ENCODE data around the gene RAB9A.
"Not testable (repeated sequence)": the region's sequence is repeated elsewhere in the genome, so short reads cannot be mapped to it uniquely, and the experiment has no call there.

The RAB9A gene

DNA sequence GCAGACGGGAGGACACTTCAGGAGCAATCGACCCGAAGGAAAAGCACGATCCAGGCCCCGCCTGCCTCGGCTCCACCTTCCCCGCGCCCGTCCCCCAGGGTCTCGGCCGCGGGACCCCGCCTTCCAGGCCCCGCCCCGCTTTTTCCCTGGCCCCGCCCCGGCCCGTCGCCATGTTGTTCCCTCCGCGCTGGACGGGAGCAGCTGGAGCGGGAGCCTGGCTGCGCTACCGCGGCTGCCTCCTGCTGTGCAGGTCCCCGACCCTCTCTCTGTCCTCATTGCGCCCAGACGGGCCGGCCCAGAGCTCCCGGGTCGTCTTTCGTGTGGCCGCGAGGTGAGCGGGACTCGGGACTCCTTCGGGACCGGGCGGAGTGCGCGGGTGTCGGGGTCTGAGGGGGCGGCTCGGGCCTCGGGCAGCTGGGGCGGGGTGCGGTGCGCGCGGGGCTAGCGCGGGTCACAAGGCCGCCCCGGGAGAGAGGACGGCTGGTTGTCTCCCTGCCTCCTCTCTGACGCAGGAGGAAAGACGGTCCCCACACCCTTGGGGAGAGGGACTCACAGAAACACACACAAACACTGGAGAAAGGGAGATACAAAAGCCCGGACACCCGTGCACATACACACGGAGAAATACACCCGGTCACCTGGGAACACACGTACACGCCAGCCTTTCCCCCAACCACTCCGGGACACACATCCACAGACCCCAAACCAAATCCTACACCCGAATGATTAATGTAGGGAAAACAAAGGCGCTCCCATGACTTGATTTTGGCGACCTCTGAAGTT is at the start of gene RAB9A:
RAB9A (plus strand) TSS at position 171 of the 783 bp plus-strand sequence. CDS start 19,619 bp downstream, outside the sequence.
- DNase-seq: peak; percentile 90

DNA sequence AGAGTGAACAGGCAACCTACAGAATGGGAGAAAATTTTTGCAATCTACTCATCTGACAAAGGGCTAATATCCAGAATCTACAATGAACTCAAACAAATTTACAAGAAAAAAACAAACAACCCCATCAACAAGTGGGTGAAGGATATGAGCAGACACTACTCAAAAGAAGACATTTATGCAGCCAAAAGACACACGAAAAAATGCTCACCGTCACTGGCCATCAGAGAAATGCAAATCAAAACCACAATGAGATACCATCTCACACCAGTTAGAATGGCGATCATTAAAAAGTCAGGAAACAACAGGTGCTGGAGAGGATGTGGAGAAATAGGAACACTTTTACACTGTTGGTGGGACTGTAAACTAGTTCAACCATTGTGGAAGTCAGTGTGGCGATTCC is 47.2 kb upstream of the RAB9A start:
- DNase-seq: not testable (repeated sequence)

DNA sequence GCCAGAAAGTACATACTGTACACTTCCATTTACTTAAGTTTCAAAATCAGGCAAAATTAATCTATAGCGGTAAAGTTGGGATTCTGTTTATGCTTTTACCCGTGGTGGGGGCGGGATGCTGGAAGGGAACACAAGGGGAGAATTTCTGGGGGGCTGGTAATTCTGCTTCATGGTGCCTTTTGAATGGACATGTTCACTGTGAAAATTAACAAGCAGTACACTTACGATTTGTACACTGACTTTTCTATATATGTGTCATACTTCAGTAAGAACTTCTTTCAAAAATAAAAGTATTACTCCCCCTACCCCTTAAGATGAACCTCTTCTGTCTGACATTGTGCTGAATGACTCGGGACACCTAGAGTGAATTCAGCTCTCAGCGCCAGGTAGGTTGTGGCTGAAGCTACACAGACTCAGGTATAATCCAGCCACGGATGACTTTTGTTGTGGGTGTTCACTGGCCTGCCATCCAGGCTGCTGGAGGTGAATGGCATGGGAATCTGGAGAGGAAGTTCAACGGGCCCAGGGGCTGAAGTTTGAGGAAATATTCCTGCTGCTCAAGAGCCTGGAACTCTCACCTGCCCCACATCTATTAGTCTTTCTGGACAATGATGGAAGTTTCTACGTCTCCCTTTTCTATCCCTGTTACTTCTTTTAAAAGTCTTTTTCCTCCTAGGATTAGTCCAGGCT is 43.3 kb upstream of the RAB9A start:
- DNase-seq: no peak

GRCh38 chrX:13646154-13646549 is 42.8 kb upstream of the RAB9A start:
- peak; percentile 74 for DNase-seq

- peak; percentile 25 for DNase-seq
These were observed 41.2 kb upstream of the RAB9A start for GRCh38 chrX:13647709-13648212.

DNA sequence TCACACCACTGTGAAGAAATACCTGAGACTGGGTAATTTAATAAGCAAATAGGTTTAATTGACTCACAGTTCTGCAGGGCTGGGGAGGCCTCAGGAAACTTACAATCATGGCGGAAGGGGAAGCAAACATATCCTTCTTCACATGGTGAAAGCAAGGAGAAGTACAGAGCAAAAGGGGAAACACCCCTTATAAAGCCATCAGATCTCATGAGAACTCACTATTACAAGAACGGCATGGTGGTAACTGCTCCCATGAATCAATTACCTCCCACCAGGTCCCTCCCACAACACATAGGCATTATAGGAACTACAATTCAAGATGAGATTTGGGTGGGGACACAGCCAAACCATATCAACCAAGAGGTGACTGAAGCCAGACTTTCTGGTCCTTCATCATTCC is 40.6 kb upstream of the RAB9A start:
- not testable (repeated sequence) for DNase-seq

- DNase-seq: peak; percentile 42
These were observed 39.1 kb upstream of the RAB9A start for GRCh38 chrX:13649838-13650237.

DNA sequence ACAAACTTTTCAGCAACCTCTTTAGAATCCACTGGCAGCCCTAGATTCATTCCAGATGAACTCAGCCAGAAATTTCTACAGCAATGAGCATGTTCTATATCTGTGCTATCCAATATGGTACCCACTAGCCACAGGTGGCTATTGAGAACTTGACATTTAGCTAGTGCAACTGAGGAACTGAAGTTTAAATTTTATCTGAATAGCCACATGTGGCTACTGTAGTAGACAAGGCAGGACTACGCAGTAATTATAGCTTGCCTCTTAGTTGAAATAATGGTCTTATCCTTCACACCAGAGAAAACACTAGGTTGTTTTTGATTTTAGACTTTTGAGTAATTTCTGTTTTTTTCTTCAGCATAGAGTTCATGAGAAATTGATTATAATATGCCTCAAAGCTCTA is 38.6 kb upstream of the RAB9A start:
- DNase-seq: no peak

DNA sequence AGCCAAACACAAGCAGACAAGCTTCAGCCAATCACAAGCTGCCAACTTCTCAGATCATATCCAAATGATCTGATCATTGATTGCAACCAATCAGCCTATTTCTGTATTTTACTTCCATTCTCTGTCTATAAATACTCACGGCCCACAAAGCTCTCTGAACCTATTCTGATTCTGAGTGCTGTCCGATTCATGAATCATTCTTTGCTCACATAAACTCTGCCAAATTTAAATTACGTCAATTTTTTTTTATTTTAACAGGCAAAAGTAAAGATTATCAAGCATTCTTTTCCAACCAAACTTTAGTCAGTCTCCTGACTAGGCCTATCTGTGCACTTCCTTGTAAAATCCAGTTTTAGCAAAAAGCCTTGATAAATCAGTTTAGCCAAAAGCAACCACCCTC is 37.8 kb upstream of the RAB9A start:
- no peak for DNase-seq

DNA sequence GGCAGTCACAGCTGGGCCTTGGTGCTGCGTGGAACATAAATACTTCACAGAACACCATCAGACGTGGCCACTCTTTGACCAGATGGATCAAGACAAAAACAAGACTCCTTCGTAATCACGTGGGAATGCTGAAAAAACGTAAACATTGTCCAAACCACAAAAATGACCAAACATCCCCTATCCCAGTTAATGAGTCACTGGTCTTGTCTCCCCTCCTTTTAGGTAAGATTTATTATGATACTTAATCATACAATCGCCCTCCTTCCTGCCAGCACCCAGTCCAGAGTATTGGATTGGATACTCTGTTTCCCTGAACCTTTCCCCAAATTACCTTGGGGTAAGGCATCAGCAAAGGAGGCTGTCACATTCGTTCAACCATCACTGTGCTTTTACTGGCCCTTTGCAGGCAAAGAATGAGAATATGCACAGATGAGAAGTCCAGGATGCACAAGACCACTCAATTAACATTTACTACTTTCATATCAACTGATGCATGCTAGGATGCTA is 36.6 kb upstream of the RAB9A start:
- no peak for DNase-seq

GRCh38 chrX:13652850-13653693 is 35.9 kb upstream of the RAB9A start, which contains the start of gene TCEANC:
Gene TCEANC (plus strand): TSS chrX:13653141. CDS start chrX:13662509, 9,368 bp downstream.
- peak; percentile 95 for DNase-seq

DNA sequence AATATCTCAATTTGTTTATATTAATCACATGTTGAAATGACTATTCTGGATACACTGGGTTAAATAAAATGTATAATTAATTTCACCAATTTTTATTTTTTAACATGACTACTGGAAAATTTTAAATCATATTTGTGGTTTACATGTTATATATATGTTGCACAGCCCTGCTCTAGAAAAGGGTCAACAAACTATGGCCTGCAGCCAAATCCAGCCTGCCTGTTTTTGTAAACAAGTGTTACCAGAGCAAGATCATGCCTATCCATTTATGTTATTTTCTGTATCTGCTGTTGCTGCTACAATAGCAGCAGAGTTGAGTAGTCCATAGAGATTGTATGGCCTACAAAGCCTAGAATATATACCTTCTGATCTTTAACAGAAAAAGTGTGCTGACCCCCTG is 34.8 kb upstream of the RAB9A start:
- no peak for DNase-seq

DNA sequence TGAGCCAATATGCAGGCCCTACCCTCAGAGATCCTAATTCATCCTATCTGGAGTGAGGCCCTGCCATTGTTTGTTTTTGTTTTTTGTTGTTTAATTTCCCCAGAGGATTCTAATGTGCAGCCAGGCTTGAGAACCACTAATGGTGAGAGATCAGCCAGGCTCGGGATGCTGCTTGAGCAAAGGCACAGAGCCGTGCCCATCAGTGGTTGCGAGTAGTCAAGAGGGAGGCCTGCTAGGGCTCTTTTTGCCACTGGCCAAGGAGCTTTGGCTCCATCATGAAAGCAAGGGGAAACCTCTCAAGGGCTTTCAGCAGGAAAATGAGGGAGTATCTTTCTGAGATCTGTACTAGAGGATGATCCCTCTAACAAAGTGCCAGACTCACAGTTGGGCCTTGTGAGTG is 33.3 kb upstream of the RAB9A start:
- no peak for DNase-seq

- peak; percentile 75 for DNase-seq
These were observed 30.3 kb upstream of the RAB9A start for GRCh38 chrX:13658602-13659001.

DNA sequence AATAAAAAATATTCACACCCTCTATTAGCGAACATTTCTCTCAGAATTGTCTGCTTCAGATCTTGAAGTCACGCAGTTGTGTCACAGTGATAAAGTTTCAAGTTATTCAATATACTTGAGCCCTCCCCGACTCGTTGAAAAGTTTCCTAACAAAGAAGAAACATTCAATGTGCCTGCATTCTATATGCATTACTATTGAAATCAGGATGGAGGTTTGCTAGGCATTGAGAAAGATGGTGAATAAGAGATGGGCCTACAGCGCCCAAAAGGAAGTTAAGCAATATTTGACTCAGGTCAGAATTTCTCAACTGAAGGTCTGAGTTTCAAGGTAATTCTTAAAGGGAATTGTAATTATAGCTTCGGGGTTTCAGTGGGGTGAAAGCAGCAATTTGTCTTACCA is 29.9 kb upstream of the RAB9A start:
- DNase-seq: no peak

GRCh38 chrX:13661735-13662288 is 27.1 kb upstream of the RAB9A start:
- DNase-seq: no peak

- no peak for DNase-seq
These were observed 26.6 kb upstream of the RAB9A start for GRCh38 chrX:13662355-13662791.

DNA sequence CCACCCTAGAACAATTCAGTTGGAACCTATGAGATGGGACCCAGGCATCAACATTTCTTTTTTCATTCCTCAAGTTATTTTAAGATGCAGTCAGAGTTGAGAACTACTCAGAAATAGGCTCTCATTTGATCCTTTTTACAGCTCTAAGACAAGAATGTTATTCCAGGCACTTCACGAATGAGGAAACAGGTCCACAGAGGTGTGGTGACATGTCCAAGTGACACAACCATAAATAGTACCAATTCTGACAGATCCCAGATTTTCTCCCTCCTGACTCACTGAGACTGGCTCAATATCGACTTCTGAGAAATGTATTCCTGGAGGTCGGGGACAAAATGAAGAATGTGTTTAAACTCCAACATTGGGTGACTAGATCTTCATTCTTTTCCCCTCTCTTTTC is 24.9 kb upstream of the RAB9A start:
- no peak for DNase-seq

DNA sequence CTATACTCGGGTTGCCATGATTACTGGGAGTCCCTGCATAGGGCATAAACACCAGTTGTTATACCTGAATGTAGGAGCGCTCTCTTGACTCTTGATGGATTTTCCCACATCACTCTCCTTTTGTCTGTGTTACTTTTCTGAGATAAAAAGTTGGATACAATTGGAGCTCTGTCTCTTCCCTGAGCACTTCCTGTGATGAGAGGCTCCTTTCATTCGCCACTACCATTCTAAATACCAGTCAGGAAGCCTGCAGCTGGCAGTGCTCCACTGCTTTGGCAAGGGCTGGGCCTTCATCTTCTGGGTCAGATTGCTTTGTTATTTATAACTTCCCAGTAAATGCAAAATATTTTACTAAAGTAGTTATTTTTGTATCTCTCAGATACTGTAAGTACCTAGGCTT is 22.1 kb upstream of the RAB9A start:
- DNase-seq: no peak

GRCh38 chrX:13667919-13668318 is 21.0 kb upstream of the RAB9A start:
- no peak for DNase-seq

DNA sequence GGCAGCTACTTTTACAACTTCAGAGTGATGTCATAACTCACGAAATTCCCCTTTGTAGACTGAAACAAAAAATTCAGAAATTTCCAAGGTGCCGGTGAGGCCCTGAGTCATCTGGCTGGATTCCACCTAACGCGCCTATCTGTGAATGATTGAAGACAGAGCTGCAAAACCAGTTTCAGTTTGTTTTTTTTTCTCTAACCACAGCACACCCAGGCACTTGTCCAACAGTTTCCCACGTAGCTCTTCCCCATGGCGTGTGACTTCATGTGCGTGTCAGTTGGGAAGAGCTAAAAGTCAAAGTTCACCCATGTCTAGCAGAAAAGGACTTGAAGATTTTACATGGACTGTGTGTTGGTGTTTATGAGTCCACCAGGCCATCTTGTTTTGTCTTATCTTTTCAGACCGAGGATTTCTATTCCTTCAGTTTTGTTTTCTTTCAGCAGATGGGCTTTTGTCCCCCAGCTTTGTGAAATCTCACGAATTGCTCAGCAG is 19.6 kb upstream of the RAB9A start:
- peak; percentile 35 for DNase-seq

DNA sequence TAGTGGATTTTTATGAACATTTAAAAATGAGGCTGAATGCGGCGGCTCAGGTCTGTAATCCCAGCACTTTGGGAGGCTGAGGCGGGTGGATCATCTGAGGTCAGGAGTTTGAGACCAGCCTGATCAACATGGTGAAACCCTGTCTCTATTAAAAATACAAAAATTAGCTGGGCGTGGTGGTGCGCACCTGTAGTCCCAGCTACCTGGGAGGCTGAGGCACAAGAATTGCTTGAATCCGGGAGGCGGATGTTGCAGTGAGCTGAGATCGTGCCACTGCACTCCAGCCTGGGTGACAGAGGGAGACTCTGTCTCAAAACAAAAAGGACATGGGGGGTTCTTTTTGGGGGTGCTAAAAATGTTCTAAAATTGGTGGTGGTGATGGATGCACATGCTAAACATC is 19.2 kb upstream of the RAB9A start:
- not testable (repeated sequence) for DNase-seq

Data from eye (tissue), 1 donor.